Heart right ventricle (tissue), 16 donors: ENCODE data around the gene ANKLE1. TPM values are rescaled to one million over a fixed set of nuclear protein-coding genes. Genes with fewer than 3 reads are reported as not detected.

Source experiments
- ATAC-seq, 8 donors: fragments of 200-7000 bp; cut with Tn5 transposase; one replicate each; pipeline ENCODE4 v1.9.1; 2020; ENCODE audit warnings: mild to moderate bottlenecking in 8 of 8, moderate library complexity in 8 of 8, moderate number of reproducible peaks in 1 of 8
- DNase-seq, 2 donors: peaks; one replicate each; pipeline ENCODE4 v3.0.0-alpha.2; 2020
- H3K27ac ChIP-seq, 10 donors: fragments of 200-600 bp; sonication (generic) in 2 of 10; one replicate each; pipeline versions ENCODE4 v1.5.0 to v1.8.0; 2020 to 2022; ENCODE audit warnings: mild to moderate bottlenecking in 3 of 10
- H3K27me3 ChIP-seq, 7 donors: fragments of 200-600 bp; one replicate each; pipeline ENCODE4 v1.8.0; 2021 to 2022; ENCODE audit warnings: mild to moderate bottlenecking in 2 of 7
- H3K36me3 ChIP-seq, 9 donors: fragments of 200-600 bp; sonication (generic) in 1 of 9; one replicate each; pipeline versions ENCODE4 v1.5.0 to v1.8.0; 2020 to 2022; ENCODE audit warnings: mild to moderate bottlenecking in 2 of 9
- H3K4me1 ChIP-seq, 9 donors: fragments of 200-600 bp; sonication (generic) in 1 of 9; one replicate each; pipeline versions ENCODE4 v1.5.0 to v1.8.0; 2020 to 2022; ENCODE audit warnings: mild to moderate bottlenecking in 4 of 9
- H3K4me3 ChIP-seq, 10 donors: fragments of 200-600 bp; sonication (generic) in 2 of 10; one replicate each; pipeline versions ENCODE4 v1.5.0 to v1.8.0; 2020 to 2022; ENCODE audit warnings: mild to moderate bottlenecking in 7 of 10, moderate library complexity in 2 of 10
- H3K9me3 ChIP-seq, 11 donors: fragments of 200-600 bp in 10 of 11; sonication (generic) in 2 of 11; one replicate each; pipeline versions ENCODE4 v1.5.0 to v1.8.0; 2013 to 2022; ENCODE audit warnings: mild to moderate bottlenecking in 2 of 11, control low read depth in 1 of 11, moderate library complexity in 1 of 11
- CTCF ChIP-seq, 9 donors: fragments of 200-600 bp; sonication (generic) in 2 of 9; IDR thresholded peaks; one replicate each; pipeline versions ENCODE4 v1.5.0 to v1.8.0; 2021 to 2022; ENCODE audit warnings: antibody characterized with exemption in 9 of 9, mild to moderate bottlenecking in 5 of 9, moderate library complexity in 1 of 9
- WGBS, 2 donors: extraction: QIAGEN DNeasy Blood & Tissue Kit; methylation state at CpG; one replicate each; pipeline ENCODE4 v1.1.7; 2013; ENCODE audit warnings: inconsistent platforms in 1 of 2; 5-methylcytosine and 5-hydroxymethylcytosine counted together
- intact Hi-C, 10 donors: fragments of 100-400 bp; cut with DNase I; formaldehyde crosslinking; loops; one replicate each; pipeline versions ENCODE4 v1.11.1 to v1.14.2; 2022
- polyA plus RNA-seq, 2 donors: library from polyadenylated mRNA; stranded (reverse); fragments of 200-250 nt; gene quantifications; one replicate each; pipeline ENCODE4 v1.2.3, GENCODE V29; 2013
- total RNA-seq, 10 donors: library from RNA; stranded (reverse); fragmentation: NEBNext Ultra II Directional in 3 of 10; extraction: Animal tissue kit (Norgen Biotek cat#: 25700) in 3 of 10; gene quantifications; one replicate each; pipeline versions ENCODE4 v1.2.1 to v1.2.4, GENCODE V29; 2021 to 2023
- donor health status: Arrhythmogenic right ventricular cardiomyopathy.
- donor health status: ischemic (EF 13 %, LVEDD 7.1; RV severe dilation, severe dysfunction).
- donor health status: healthy with polysubstance abuse.
- donor health status: DM: no; HTN: yes; CAD: no.
- donor health status: DM: no; HTN: no; CAD: no.
- donor health status: ischemic (EF 25% LVEDD 6.9; RV normal size, moderate dysfunction).
- donor health status: ischemic (EF 25% LVEDD 5.7; RV mildly dilated, moderate dysfunction).
- donor health status: healthy.
- donor health status: DM: yes; HTN: yes; CAD: no.
- donor health status: Ischemic cardiomyopathy.
- donor health status: ischemic (EF 35%, LVEDD 5.7; RV mildly dilated, moderate dysfunction).
- donor health status: nonischemic (EF 11% LVEDD 7.7; RV severe dilation, severe dysfunction).
- donor health status: DM: yes; HTN: yes; CAD: no.
- donor health status: PGD.
- donor health status: ischemic (EF 29% LVEDD 5.4; RV normal size, mild dysfunction).
- donor health status: nonischemic (EF 23%, LVEDD 6.1; RV moderate dilation, normal function).

The ANKLE1 gene
- total and polyA plus RNA-seq, 12 donors: 0.09 to 0.85 (median 0.19) TPM; not detected in 2

- H3K4me3 ChIP-seq: peak within 1 kb of the TSS; percentile 63 to 88 (median 75)
- peak within 1 kb of the TSS; percentile 83 to 98 (median 93) for H3K27ac ChIP-seq
- peak; percentile 50 to 83 (median 70) for ATAC-seq
- DNase-seq: peak; percentile 93
- intact Hi-C loops: loop anchor here in 2 of 10 donors (2.0 to 5.0 kb wide), 2 partner anchors 31 to 162 kb away; partner anchors contain the start of gene GTPBP3 (in 1 of the 2)
- no peaks in the 10 kb centered on the region for H3K9me3 ChIP-seq
- peaks cover 12 to 65% (median 61%) of the 10 kb centered on the region in 9 donors for H3K4me1 ChIP-seq
- peak; percentile 48 to 87 (median 70) for TF ChIP-seq CTCF (IDR thresholded peaks at IDR 0.05)
- no peaks in the 10 kb centered on the region for H3K27me3 ChIP-seq
- peaks cover 0 to 5% (median 0%) of the 10 kb centered on the region in 9 donors for H3K36me3 ChIP-seq
- WGBS, 2 donors: 0% methylated on average over 55 of the region's 55 CpGs
Observed at GRCh38 chr19:17305517-17306284, 24.0 kb downstream of the ANKLE1 start, which contains the start of gene MRPL34. Gene MRPL34, plus strand, starts transcription at chr19:17305872. Its CDS starts 21 bp downstream, at chr19:17305893.

GRCh38 chr19:17306285-17306714, 24.6 kb downstream of the ANKLE1 start:
- H3K27me3 ChIP-seq: no peaks in the 10 kb centered on the region
- H3K4me1 ChIP-seq: peaks cover 12 to 71% (median 67%) of the 10 kb centered on the region in 9 donors
- TF ChIP-seq CTCF (IDR thresholded peaks at IDR 0.05): no peak
- H3K4me3 ChIP-seq: peak overlapping the region; percentile 63 to 88 (median 75)
- WGBS, 2 donors: 7 to 10% methylated on average over 28 of the region's 28 CpGs
- intact Hi-C loops: loop anchor here in 1 of 10 donors (5.0 kb wide), 1 partner anchor 161 kb away; no protein-coding TSS in a partner anchor
- ATAC-seq (no peak), DNase-seq (no peak)
- peak overlapping the region; percentile 83 to 98 (median 93) for H3K27ac ChIP-seq
- H3K36me3 ChIP-seq: peaks cover 0 to 2% (median 0%) of the 10 kb centered on the region in 9 donors
- H3K9me3 ChIP-seq: no peaks in the 10 kb centered on the region

DNA sequence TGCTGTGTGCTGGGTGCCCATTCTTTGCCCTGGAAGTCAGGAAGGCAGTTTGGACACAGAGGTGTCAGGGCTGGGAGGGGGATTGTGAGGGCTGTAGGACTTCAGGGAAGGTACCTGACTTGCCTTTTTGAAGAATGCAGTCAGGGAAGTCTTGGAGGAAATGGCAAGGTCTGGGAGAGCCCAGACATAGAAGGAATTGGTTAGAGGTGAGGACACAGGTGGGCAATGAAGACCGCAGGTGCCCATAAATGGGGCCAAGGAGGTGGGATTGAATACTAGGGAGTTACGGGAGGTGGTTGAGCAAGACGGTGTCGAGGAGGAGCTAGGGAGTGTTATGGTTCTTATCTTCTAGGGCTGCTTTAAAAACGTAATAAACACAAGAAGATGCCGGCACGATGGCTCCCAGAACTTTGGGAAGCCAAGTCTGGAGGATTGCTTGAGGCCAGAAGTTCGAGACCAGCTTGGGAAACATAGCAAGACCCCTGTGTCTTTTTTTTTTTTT, 26.2 kb downstream of the ANKLE1 start:
- WGBS, 2 donors: 85 to 90% methylated on average over 8 of the region's 8 CpGs
- intact Hi-C loops: loop anchor here in 1 of 10 donors (5.0 kb wide), 1 partner anchor 159 kb away; no protein-coding TSS in a partner anchor
- H3K36me3 ChIP-seq: peaks cover 0 to 11% (median 0%) of the 10 kb centered on the region in 9 donors
- ATAC-seq (no peak), DNase-seq (no peak)
- H3K4me3 ChIP-seq: no peak overlapping the region
- H3K4me1 ChIP-seq: peaks cover 12 to 76% (median 59%) of the 10 kb centered on the region in 9 donors
- no peaks in the 10 kb centered on the region for H3K27me3 ChIP-seq
- no peaks in the 10 kb centered on the region for H3K9me3 ChIP-seq
- no peak overlapping the region for H3K27ac ChIP-seq
- TF ChIP-seq CTCF (IDR thresholded peaks at IDR 0.05): no peak

DNA sequence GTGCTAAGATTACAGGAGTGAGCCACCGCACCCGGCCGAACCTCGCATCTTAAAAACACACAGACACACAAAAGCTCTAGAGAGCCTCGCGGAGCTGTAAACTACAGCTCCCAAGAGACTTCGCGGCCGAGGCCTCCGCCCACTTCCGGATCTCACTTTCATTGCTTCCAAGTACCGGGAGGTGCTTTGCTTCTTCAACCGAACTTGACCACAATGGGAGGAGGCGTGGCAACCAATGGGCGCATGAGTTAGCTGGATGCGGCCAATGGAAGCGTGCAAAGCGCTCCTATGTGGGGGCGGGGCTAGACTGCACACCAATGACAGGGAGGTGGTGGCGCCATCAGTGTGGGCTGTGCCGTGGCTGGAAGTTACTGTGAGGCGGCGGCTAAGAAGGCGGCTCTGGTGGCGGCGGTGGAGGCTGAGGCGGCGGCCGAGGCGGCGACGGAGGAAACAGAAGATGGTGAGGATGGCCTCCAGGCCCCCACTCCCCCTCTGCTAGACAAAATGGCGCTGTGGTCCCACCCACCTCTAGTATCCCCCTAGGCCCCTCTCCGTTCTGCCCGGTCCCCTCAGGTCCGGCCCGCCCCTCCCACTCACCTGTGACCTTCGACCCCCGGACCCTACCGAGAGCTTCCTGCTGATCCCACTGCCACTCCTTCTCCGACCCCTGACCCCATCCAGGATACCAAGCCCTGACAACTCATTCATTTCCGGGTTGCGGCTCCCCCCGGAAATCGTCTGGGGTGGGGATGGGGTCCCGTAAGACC, 27.7 kb downstream of the ANKLE1 start, which contains the start of gene DDA1:
TSS of gene DDA1 (plus strand) at position 366 of the 767 bp plus-strand sequence. CDS start at position 458, 92 bp downstream.
- Histone ChIP-seq H3K9me3 (no peaks in the 10 kb centered on the region), H3K4me1 (peaks cover 8 to 65% (median 51%) of the 10 kb centered on the region in 9 donors)
- WGBS, 2 donors: 0% methylated on average over 46 of the region's 46 CpGs

More for the DNA sequence above, 27.7 kb downstream of the ANKLE1 start, which contains the start of gene DDA1:
- Histone ChIP-seq H3K27ac (peak within 1 kb of the TSS in 9 of 10 donors; percentile 71 to 89 (median 80)), H3K4me3 (peak within 1 kb of the TSS; percentile 82 to 97 (median 89)), H3K36me3 (peaks cover 0 to 20% (median 5%) of the 10 kb centered on the region in 9 donors), H3K27me3 (no peaks in the 10 kb centered on the region)
- TF ChIP-seq CTCF (IDR thresholded peaks at IDR 0.05): no peak
- DNase-seq: peak; percentile 97 to 100
- intact Hi-C loops: loop anchor here in 1 of 10 donors (5.0 kb wide), 1 partner anchor 158 kb away; no protein-coding TSS in a partner anchor
- ATAC-seq: peak; percentile 85 to 93 (median 92)
